GM18526 (cell line): ENCODE results near the gene ATP6V0A4.

ENCODE experiments used
- POLR2A ChIP-seq: IDR thresholded peaks from 3 replicates; pipeline ENCODE4 v1.6.1; 2011; ENCODE audit not compliant: insufficient read length; ENCODE audit errors: extremely low read depth

Gene ATP6V0A4

DNA sequence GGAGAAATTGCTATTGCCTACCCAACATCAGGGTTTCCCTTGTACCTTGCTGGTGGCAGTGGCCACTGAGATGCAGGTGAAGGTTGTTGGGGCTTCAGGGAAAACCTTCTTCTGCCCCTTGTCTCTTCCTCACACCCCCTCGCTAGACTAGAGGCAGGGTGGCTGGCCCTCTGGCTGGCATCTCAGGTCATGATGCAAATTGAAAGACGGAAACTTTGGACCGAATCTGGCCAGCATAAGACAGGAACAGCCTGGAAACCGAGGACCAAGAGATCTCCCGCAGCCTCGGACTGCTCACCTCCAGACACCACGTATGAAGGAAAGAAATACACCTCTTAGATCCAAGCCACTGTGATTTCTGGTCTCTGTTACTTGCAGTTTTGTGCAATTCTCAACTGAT, 99.7 kb downstream of the ATP6V0A4 start:
- no peak for TF ChIP-seq POLR2A

- no peak for TF ChIP-seq POLR2A
Measured at GRCh38 chr7:138697535-138698182, 100.3 kb downstream of the ATP6V0A4 start.

DNA sequence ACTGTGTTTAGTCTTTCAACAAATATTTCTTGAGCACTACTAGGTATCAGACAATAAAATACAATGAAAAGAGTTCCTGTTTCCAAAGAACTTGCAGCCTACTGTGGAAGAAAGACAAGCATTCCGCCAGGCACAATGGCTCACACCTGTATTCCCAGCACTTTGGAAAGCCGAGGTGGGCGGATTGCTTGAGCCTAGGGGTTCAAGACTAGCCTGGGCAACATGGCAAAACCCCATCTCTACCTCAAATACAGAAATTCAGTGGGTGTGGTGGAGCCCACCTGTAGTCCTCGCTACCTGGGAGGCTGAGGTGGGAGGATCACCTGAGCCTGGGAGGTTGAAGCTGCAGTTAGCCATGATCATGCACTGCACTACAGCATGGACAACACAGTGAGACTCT, 102.9 kb downstream of the ATP6V0A4 start:
- no peak for TF ChIP-seq POLR2A

- no peak for TF ChIP-seq POLR2A
Measured at GRCh38 chr7:138691178-138691577, 106.8 kb downstream of the ATP6V0A4 start.

DNA sequence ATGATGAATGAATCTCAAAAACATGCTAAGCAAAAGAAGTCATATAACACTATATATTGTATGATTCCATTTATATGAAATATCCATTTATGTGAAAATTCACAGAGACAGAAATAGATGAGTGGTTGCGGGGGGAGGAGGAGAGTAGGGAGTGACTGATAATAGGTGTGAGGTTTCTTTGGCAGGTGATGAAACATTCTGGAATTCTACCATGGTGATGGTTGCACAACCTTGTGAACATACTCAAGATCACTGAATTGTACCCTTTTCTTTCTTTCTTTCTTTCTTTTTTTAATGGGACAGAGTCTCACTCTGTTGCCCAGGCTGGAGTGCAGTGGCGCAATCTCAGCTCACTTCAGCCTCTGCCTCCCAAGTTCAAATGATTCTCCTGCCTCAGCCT, 107.5 kb downstream of the ATP6V0A4 start:
- no peak for TF ChIP-seq POLR2A

DNA sequence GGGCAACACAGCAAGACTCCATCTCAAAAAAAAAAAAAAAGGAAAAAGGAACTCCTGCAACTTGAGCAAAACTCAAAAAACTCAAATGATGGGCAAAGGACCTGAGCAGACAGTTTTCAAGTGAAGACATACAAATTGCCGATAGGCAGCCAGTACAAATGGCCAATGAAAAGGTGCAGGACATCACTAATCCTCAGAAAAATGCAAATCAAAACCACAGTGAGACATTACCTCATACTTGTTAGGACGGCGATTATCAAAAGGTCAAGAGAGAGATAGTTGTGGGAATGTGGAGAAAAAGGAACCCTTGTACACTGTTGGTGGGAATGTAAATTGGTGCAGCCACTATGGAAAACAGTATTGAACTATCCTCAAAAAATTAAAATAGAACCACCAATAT, 113.7 kb downstream of the ATP6V0A4 start:
- TF ChIP-seq POLR2A = no peak

DNA sequence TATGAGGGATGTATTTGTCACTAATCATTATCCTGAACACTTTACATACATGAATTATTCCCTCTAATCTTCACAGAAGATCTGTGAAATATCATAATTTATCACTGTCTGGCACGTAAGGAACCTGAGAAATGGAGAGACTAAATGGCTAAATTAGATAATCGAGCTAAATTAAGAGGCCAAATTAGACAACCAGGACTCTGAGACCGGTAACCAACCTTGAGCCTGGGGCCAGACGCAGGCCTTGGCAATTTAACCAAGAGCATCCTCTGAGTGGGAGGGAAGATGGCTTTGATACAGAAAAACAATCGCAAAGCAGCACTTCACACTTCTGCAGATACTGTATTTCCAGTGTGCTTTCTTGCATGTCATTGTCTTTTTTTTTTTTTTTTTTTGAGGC, 118.2 kb downstream of the ATP6V0A4 start:
- TF ChIP-seq POLR2A = no peak

DNA sequence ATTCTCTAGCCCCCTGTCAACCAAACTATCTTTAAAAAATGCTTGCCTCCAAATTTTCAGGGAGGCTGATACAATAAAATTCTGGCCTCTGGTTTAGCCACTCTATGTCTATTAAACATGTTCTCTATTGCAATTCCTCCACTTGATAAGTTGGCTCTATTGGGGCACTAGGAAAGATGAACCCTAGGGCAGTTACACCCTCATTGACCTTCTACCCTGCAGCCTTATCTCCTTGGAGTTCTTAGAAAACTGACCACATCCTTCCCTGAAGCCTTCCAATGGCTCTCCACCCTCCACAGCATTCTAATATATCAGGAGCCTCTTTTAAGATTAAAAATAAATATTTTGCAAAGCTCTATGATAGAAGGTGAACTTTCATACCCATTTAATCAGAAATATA, 127.4 kb downstream of the ATP6V0A4 start:
- no peak for TF ChIP-seq POLR2A

DNA sequence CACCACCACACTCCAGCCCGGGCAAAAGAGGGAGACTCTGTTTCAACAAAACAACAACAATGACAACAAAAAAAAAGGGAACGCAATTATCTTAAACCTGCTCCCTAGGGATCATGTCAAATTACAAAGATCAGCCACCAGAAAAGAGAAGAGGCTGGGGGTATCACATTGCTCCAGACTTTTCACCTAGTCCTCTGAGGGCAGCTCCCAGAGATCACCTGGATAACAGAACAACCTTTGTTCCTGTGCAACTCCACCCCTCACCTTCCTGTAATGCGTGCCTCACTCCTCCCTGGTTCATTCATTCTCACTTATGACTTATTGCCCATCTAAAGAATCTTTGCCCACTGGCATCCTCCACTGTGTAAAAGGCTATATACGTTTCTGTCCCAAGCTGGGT, 128.6 kb downstream of the ATP6V0A4 start:
- no peak for TF ChIP-seq POLR2A

DNA sequence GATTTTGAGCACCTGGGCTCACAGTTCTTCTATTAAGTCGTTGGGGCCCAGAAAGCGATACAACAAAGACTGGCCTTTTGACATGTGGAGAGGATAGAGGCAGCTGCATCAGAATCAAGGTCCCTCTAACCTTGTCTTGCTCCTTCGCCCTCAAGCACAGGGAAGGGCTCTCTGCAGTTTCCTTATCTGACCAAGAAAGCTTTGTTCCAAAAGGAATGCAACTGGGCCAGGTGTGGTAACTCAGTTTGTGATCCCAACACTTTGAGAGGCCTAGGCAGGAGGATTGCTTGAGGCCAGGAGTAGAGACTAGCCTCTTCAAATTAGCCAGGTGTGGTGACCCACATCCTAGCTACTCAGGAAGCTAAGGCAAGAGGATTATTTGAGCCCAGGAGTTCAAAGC, 129.1 kb downstream of the ATP6V0A4 start:
- TF ChIP-seq POLR2A = no peak

DNA sequence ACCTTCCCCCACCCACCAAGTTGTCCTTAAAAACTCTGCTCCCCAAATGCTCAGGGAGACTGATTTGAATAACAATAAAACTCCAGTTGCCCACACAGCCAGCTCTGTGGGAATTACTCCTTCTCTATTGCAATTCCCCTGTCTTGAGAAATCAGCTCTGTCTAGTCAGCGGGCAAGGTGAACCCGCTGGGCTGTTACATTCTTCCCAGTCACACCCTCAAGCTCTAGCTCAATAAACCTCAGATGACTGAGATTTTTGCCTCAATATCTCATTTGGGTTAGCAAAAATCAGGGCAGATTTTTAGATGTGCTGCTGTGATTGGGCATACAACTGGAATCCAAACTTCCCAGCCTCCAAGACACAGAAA, 129.8 kb downstream of the ATP6V0A4 start:
- no peak for TF ChIP-seq POLR2A

DNA sequence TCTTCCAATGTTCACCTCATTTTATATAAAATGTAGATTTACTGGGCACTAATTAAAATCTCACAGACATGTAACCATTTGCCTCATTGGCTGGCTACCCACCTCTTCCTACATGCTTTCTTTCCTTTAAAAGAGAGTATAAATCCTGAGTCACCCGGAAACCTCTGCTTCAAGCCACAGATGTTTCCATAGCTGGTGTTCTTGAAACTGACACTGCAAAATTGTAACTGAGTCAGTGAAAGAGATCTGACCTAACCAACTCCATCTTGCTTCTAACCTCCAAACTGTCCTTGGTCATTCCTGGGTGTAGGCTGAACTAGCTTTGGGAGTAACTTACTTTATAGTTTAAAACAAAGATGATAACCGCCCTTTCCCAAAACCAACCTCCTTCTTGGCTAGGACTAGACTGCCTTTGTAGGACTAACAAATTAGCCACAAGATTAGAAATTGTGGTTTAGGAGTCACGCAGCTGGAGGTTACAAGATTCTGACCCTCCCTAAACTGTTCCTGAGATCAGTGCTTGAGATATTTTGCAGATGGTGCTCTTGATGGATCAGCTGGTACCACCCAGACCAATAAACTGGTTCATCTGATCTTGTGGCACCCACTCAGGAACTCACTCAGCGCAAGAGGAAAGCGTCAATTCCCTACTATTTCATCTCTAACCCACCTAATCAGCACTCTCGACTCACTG, 130.3 kb downstream of the ATP6V0A4 start:
- TF ChIP-seq POLR2A = no peak

- no peak for TF ChIP-seq POLR2A
Measured at GRCh38 chr7:138666385-138666784, 131.6 kb downstream of the ATP6V0A4 start.

- no peak for TF ChIP-seq POLR2A
Measured at GRCh38 chr7:138665669-138666140, 132.3 kb downstream of the ATP6V0A4 start.

DNA sequence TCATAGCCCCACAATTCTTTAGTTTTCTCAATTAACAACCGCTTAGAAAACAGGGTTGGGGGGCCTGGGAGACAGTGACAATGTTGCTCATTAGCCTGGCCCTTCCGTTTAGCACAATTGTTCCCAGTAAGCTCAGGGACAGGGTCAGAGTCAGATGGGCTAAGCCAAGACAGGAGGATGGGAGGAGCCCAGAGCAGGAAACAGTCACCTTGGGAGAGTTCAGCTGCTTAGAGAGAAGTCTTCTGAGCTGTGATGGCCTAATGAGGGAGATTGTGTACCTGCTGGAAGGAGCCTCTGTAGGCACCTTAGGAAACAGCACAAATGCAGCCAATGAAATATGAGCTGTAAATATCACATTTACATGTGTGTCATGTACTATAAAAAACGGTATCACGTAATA, 132.7 kb downstream of the ATP6V0A4 start:
- no peak for TF ChIP-seq POLR2A

GRCh38 chr7:138663725-138664710, 134.0 kb downstream of the ATP6V0A4 start:
- no peak for TF ChIP-seq POLR2A
